Lung (tissue), 12 donors: ENCODE measurements around the gene FRAT2. TPM values are rescaled to one million over a fixed set of nuclear protein-coding genes. Genes with fewer than 3 reads are reported as not detected.

ENCODE experiments used
- ATAC-seq: fragments of 200-7000 bp; cut with Tn5 transposase; one replicate; pipeline ENCODE4 v1.9.1; 2020; ENCODE audit warnings: moderate number of reproducible peaks; ENCODE audit not compliant: insufficient read depth, low FRiP score
- DNase-seq, 3 donors: peaks; one replicate each; pipeline ENCODE4 v3.0.0-alpha.2; 2013 to 2017
- H3K27ac ChIP-seq, 2 donors: one replicate each; pipeline ENCODE4 v1.5.1; 2013; ENCODE audit warnings: mild to moderate bottlenecking in 2 of 2, moderate library complexity in 2 of 2, control low read depth in 1 of 2, inconsistent platforms in 1 of 2, low read depth in 1 of 2, low read length in 1 of 2
- H3K27me3 ChIP-seq, 3 donors: one replicate each; pipeline ENCODE4 v1.5.1; 2013; ENCODE audit warnings: low read length in 2 of 3; ENCODE audit not compliant: control insufficient read depth in 3 of 3, insufficient read depth in 3 of 3
- H3K36me3 ChIP-seq, 4 donors: one replicate each; pipeline ENCODE4 v1.5.1; 2013; ENCODE audit warnings: low read length in 4 of 4, mild to moderate bottlenecking in 1 of 4, moderate library complexity in 1 of 4; ENCODE audit not compliant: control insufficient read depth in 4 of 4, insufficient read depth in 4 of 4
- H3K4me1 ChIP-seq, 5 donors: one replicate each; pipeline ENCODE4 v1.5.1; 2013; ENCODE audit warnings: low read length in 5 of 5, mild to moderate bottlenecking in 2 of 5, moderate library complexity in 1 of 5; ENCODE audit not compliant: control insufficient read depth in 5 of 5, insufficient read depth in 5 of 5
- H3K4me3 ChIP-seq: one replicate; pipeline ENCODE4 v1.5.1; 2013; ENCODE audit warnings: mild to moderate bottlenecking, control low read depth, moderate library complexity
- H3K9ac ChIP-seq, 2 donors: one replicate each; pipeline ENCODE4 v1.5.1; 2013; ENCODE audit warnings: low read length in 2 of 2, control low read depth in 1 of 2; ENCODE audit not compliant: insufficient read depth in 1 of 2
- H3K9me3 ChIP-seq, 4 donors: one replicate each; pipeline ENCODE4 v1.5.1; 2013; ENCODE audit warnings: low read length in 3 of 4, mild to moderate bottlenecking in 1 of 4, moderate library complexity in 1 of 4; ENCODE audit not compliant: control insufficient read depth in 4 of 4, insufficient read depth in 3 of 4
- WGBS, 2 donors: extraction: QIAGEN DNeasy Blood & Tissue Kit; methylation state at CpG; one replicate each; pipeline ENCODE4 v1.1.7; 2013; 5-methylcytosine and 5-hydroxymethylcytosine counted together
- polyA plus RNA-seq, 2 donors: library from polyadenylated mRNA; stranded (reverse); fragments of 200-250 nt; gene quantifications; one replicate each; pipeline ENCODE4 v1.2.1, GENCODE V29; 2013
- total RNA-seq, 2 donors: library from RNA; depleted of rRNA in 1 of 2; stranded (reverse); fragments of >200 nt in 1 of 2; gene quantifications; one replicate each; pipeline ENCODE4 v1.2.1, GENCODE V29; 2014 to 2021
- TF ChIP-seq, protein P1 (sequence below): IDR thresholded peaks from 2 replicates; pipeline ENCODE4 v1.5.1; 2012; ENCODE audit warnings: mild to moderate bottlenecking; ENCODE audit errors: control extremely low read depth, extremely low read depth
- donor health status: control.
- donor health status: control.
- donor health status: Bipolar disorder and iron deficiency.
- donor health status: healthy.
- donor health status: DM: yes; HTN: yes; CAD: no.

The FRAT2 gene
- total and polyA plus RNA-seq, 4 donors = 7.0 to 25.9 (median 17.3) TPM

GRCh38 chr10:97320480-97321031 lies 14.0 kb downstream of the FRAT2 start:
- peak overlapping the region; percentile 4 for H3K4me3 ChIP-seq
- 4 to 5% methylated on average over 24 of the region's 24 CpGs for WGBS, 2 donors
- ATAC-seq (no peak), DNase-seq (peak in 1 of 3 donors; percentile 48)
- H3K27me3 ChIP-seq = peaks cover 0 to 24% (median 6%) of the 10 kb centered on the region in 3 donors
- H3K9me3 ChIP-seq = no peaks in the 10 kb centered on the region
- no peak overlapping the region for H3K9ac ChIP-seq
- TF ChIP-seq, protein P1, sequence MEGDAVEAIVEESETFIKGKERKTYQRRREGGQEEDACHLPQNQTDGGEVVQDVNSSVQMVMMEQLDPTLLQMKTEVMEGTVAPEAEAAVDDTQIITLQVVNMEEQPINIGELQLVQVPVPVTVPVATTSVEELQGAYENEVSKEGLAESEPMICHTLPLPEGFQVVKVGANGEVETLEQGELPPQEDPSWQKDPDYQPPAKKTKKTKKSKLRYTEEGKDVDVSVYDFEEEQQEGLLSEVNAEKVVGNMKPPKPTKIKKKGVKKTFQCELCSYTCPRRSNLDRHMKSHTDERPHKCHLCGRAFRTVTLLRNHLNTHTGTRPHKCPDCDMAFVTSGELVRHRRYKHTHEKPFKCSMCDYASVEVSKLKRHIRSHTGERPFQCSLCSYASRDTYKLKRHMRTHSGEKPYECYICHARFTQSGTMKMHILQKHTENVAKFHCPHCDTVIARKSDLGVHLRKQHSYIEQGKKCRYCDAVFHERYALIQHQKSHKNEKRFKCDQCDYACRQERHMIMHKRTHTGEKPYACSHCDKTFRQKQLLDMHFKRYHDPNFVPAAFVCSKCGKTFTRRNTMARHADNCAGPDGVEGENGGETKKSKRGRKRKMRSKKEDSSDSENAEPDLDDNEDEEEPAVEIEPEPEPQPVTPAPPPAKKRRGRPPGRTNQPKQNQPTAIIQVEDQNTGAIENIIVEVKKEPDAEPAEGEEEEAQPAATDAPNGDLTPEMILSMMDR = no peak
- no peaks in the 10 kb centered on the region for H3K36me3 ChIP-seq
- peak overlapping the region in 1 of 2 donors; percentile 99 for H3K27ac ChIP-seq
- peaks cover 0 to 24% (median 3%) of the 10 kb centered on the region in 5 donors for H3K4me1 ChIP-seq

DNA sequence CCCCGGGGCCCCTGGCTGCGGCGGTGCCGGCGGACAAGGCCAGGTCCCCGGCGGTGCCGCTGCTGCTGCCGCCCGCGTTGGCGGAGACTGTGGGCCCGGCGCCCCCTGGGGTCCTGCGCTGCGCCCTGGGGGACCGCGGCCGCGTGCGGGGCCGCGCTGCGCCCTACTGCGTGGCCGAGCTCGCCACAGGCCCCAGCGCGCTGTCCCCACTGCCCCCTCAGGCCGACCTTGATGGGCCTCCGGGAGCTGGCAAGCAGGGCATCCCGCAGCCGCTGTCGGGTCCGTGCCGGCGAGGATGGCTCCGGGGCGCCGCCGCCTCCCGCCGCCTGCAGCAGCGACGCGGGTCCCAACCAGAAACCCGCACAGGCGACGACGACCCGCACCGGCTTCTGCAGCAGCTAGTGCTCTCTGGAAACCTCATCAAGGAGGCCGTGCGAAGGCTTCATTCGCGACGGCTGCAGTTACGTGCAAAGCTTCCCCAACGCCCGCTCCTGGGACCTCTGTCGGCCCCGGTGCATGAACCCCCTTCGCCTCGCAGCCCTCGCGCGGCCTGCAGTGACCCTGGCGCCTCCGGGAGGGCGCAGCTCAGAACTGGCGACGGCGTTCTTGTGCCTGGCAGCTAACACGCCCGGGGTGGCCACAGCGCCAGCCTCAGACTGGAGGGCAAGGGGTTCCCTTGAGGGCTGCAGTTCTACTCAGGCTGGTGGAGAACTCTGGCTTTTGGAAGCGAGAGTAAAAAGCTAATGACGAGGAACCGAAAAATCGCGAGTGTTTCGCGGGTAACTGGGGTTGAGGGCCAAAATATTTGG lies 14.7 kb downstream of the FRAT2 start:
- Histone ChIP-seq H3K36me3 (no peaks in the 10 kb centered on the region), H3K9ac (no peak overlapping the region), H3K27me3 (peaks cover 0 to 24% (median 6%) of the 10 kb centered on the region in 3 donors), H3K27ac (peak overlapping the region; percentile 99), H3K9me3 (no peaks in the 10 kb centered on the region), H3K4me1 (peaks cover 0 to 24% (median 3%) of the 10 kb centered on the region in 5 donors), H3K4me3 (peak overlapping the region; percentile 93)
- TF ChIP-seq, protein P1 = no peak
- peak; percentile 15 for ATAC-seq
- peak; percentile 41 to 54 (median 53) for DNase-seq
- 0% methylated on average over 65 to 83 of the region's 83 CpGs for WGBS, 2 donors

GRCh38 chr10:97318772-97319651 lies 15.5 kb downstream of the FRAT2 start, which contains the start of gene FRAT1:
FRAT1 (plus strand) TSS chr10:97319271; CDS start chr10:97319454, 183 bp downstream.
- H3K36me3 ChIP-seq = no peaks in the 10 kb centered on the region
- WGBS, 2 donors = 0 to 1% methylated on average over 60 to 79 of the region's 79 CpGs
- DNase-seq (peak; percentile 92 to 93 (median 93)), ATAC-seq (peak; percentile 86)
- peaks cover 0 to 24% (median 6%) of the 10 kb centered on the region in 3 donors for H3K27me3 ChIP-seq
- no peaks in the 10 kb centered on the region for H3K9me3 ChIP-seq
- H3K9ac ChIP-seq = peak within 1 kb of the TSS; percentile 92 to 95
- peaks cover 0 to 24% (median 3%) of the 10 kb centered on the region in 5 donors for H3K4me1 ChIP-seq
- peak within 1 kb of the TSS; percentile 99 for H3K27ac ChIP-seq
- H3K4me3 ChIP-seq = peak within 1 kb of the TSS; percentile 93
- TF ChIP-seq, protein P1 = no peak
